Left cardiac atrium (tissue), 4 donors: ENCODE results near the gene CPLX1. TPM values are rescaled to one million over a fixed set of nuclear protein-coding genes. Genes with fewer than 3 reads are reported as not detected.
A peak's percentile ranks its signal among the peaks of the same experiment; 100 is the strongest.
"Not testable (repeated sequence)": the region's sequence is repeated elsewhere in the genome, so short reads cannot be mapped to it uniquely, and the experiment has no call there.

ENCODE experiments used
- ATAC-seq, 2 donors: fragments of 200-7000 bp; cut with Tn5 transposase; one replicate each; pipeline ENCODE4 v1.9.1; 2020; ENCODE audit warnings: mild to moderate bottlenecking in 2 of 2, moderate library complexity in 2 of 2
- DNase-seq: peaks from one replicate; pipeline ENCODE4 v3.0.0-alpha.2; 2020
- intact Hi-C, 2 donors: fragments of 100-400 bp; cut with DNase I; formaldehyde crosslinking; loops; one replicate each; pipeline versions ENCODE4 v1.14.1 to v1.15.1; 2022 to 2023
- total RNA-seq, 2 donors: library from RNA; stranded (reverse); fragmentation: NEBNext Ultra II Directional; extraction: Animal tissue kit (Norgen Biotek cat#: 25700); gene quantifications; one replicate each; pipeline ENCODE4 v1.2.1, GENCODE V29; 2021
- donor health status: DM: no; HTN: yes; CAD: no.
- donor health status: DM: no; HTN: yes; CAD: no; lungs with severe emphysema.
- donor health status: DM: yes; HTN: yes; CAD: no.
- donor health status: Dilated cardiomyopathy.

Gene CPLX1
- total RNA-seq, 2 donors from 2014 or later, result 5.6 to 9.4 TPM

- intact Hi-C loops, result no loop called here
- ATAC-seq (no peak), DNase-seq (no peak)
Measured at GRCh38 chr4:752196-752861, 73.6 kb downstream of the CPLX1 start.

DNA sequence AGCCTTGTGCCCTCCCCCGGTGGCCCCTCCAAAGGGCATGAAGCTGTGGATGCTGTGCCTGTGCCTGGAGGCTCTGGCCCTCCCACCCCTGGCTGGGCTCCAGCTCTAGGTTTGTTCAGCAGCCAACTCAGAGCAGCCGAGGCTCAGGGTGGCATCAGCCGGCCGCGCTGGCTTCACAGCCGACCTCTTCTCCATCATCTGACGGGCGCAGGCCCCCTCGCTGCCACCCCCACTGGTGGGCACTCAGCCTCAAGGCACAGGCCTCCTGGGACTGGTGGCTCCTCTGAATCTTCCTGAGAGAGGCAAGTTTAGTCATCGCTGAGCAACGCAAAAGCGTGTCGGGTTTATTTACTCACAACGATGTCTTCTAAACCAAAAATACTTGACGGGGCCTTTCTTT is 74.3 kb downstream of the CPLX1 start:
- intact Hi-C loops, result no loop called here
- no peak for DNase-seq
- ATAC-seq, result peak in 1 of 2 donors; percentile 21

DNA sequence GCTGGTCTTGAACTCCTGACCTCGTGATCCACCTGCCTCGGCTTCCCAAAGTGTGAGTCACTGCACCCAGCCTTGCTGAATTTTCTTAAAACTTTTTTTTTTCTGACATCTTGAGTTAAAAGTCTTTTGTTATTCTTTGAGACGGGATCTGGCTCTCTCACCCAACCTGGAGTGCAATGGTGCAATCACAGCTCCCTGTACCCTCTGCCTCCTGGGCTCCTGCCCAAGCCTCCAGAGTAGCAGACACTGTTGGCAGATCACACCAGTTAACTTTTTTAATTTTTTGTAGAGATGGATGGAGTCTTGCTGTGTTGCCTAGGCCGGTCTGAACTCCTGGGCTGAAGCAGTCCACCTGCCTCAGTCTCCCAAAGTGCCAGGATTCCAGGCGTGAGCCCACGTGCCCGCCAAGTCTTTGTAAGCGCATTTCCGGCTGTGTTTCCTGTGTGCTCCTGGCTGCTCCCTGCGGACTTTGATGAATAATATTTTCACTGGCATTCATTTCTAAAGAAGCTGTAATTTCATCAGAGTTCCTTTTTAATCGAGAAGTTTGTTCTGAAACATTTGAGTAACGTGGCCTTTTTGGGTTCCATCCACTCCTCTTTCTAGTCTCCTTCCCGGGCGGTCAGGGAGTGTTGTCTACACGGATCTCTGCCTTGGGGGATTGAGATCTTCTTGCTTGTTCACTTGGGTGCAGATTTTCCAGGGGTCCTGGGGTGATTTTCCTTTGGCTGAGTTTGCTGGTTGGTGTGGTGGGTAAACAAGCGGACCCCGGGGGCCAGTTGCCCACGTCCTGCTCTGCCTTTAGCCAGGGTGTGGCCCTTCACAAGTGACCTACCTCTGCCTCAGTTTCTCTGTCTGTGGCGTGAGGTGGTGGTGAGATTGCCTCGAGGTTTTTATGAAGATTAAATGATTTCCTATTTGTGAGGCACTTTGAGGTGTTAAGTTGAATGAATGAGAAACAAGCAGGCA is 75.9 kb downstream of the CPLX1 start:
- intact Hi-C loops, result no loop called here
- peak; percentile 58 for DNase-seq
- ATAC-seq, result peak; percentile 74 to 87

- no peak for DNase-seq
- ATAC-seq, result no peak
- intact Hi-C loops, result no loop called here
Measured at GRCh38 chr4:748461-748860, 77.5 kb downstream of the CPLX1 start.

DNA sequence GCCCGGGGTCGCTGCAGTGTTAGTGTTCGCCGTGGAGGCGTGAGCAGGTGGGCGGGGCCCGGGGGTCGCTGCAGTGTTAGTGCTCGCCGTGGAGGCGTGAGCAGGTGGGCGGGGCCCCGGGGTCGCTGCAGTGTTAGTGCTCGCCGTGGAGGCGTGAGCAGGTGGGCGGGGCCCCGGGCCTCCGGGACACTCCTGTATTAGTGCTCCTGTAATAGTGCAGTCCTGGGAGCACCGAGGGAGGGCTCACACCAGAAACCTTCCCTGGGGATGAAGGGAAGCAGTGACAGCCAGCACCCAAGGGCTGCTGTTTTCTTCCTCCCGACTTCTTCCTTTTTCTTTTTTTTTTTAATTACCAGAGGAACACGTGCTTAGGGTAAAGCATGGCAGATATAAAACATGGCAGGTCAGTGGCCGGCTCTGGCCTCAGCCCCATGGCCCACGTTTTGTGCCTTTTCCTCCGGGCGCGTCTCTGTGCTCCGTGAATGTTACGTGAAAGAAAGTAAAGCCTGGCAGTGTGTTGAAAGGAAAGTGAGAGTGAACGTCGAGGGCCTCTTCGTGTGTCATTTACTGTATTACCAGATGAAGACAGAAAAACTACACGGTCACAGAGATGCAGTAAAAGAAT is 78.3 kb downstream of the CPLX1 start:
- intact Hi-C loops, result no loop called here
- no peak for DNase-seq
- ATAC-seq, result no peak

- intact Hi-C loops, result no loop called here
- ATAC-seq (no peak), DNase-seq (no peak)
Measured at GRCh38 chr4:744212-744841, 81.6 kb downstream of the CPLX1 start.

DNA sequence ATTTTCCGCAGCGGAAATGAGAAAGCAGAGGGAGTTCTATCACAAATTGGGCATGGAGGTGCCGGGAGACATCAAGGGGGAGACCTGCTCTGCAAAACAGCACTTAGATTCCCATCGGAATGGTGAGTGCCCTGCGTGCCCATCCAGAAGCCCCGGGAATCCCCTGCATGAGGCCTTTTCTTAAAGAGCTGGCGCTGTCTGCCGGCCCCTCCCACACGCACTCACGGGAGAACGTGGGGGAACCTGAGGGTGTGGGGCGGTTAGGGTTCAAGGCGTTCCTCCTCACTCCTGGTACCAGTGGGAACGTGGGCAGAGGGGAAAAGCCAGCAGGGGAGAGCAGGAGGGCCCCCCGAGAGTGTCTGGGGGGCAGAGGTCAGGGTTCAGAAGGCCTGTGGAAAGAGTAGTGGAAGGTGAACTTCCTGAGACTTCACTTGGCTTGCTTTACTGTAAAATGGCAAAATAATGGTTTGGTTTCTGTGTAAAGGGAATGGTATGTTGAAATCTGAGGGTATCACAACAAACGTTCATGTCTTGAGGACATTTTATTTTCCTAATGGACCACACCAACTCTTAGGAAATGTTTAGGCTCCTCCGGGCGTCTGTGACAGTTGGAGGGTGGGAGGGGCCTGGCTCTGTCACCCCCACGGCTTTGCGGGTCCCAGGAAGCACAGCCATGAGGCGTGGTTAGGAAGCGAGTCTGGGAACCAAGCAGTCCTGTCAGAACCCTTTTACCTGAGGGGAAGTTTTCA is 82.3 kb downstream of the CPLX1 start:
- ATAC-seq (peak in 1 of 2 donors; percentile 28), DNase-seq (no peak)
- intact Hi-C loops, result no loop called here

DNA sequence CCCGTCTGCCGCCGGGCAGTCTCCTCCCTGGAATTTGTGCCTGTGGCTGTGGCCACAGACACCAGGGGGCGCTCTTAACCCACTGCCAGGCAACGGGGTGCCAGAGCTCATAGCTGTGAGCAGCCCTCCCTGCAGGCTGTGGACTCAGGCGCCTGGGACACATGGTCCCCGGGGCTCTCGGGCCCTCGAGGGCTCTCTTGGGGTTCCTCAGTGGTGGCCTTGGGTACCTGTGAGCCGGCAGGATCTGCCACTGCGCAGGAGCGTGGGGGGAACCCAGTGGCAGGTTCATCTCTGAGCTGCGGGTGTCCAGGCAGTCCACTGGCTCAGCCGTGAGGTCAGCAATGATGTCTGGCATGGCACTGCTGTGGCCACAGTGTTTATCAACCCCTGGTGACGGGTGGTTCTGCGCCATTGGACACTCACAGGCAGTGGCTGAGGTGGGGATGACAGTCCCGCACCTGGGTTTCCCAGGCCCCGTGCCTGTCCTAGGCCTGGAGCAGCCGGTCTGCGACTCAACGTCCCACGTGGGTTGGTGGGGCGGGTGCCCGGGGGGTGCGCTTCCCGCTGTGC is 83.1 kb downstream of the CPLX1 start:
- ATAC-seq (peak; percentile 88 to 89), DNase-seq (peak; percentile 72)
- intact Hi-C loops, result no loop called here

- DNase-seq, result no peak
- intact Hi-C loops, result no loop called here
- ATAC-seq, result peak in 1 of 2 donors; percentile 14
Measured at GRCh38 chr4:742096-742741, 83.7 kb downstream of the CPLX1 start.

DNA sequence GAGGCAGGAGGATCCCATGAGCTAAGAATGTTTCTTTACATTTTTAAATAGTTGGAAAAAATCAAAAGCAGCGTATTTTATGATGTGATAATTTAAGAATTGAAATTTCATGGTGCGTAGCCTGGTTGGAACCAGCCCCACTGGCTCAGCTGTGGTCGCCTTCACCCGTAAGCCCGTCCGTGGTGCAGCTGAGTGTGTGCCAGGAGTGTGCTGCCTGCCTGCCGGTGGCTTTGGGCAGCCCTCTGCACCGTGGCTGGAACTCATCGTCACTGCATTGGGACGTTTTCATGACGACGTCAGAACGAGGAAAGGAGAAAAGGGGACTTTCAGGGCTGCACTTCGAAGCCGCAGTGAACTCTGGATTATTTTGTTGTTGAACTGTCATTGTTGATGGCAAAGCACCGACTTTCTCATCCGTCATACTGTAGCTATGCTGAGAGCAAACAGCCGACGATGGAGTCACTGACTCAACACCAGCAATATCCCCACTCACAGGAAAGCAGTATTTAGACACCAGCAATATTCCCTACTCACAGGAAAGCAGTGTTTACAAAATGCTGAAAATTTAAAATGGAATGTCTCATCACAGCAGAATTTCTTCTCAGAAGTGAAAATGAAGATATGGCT is 85.2 kb downstream of the CPLX1 start:
- intact Hi-C loops, result no loop called here
- ATAC-seq (no peak), DNase-seq (no peak)

GRCh38 chr4:740011-740410 is 85.9 kb downstream of the CPLX1 start:
- ATAC-seq (no peak), DNase-seq (no peak)
- intact Hi-C loops, result no loop called here

DNA sequence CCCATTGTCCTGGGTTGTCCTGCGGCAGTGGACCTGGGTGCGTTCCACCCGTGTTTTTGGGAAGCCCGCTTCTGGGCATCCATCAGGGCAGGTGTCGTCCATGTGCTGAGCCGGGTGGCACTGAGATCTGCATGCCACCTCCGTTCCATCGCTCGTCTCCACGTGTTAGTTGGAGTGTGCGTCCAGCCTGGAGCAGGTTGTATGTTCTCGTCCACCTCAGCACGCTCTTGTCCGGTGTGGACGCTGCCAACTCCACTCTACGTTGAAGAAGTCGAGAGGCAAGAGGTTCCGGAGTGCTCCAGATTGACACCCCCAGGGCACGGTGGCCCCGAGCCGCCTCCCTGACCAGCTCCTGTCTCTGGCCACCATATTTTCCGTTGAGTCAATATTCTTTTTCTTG is 86.4 kb downstream of the CPLX1 start:
- ATAC-seq (no peak), DNase-seq (no peak)
- intact Hi-C loops, result no loop called here

- ATAC-seq (no peak), DNase-seq (no peak)
- intact Hi-C loops, result no loop called here
Measured at GRCh38 chr4:738781-739280, 87.1 kb downstream of the CPLX1 start.

GRCh38 chr4:736561-736960 is 89.4 kb downstream of the CPLX1 start:
- ATAC-seq, DNase-seq, intact Hi-C loops: not testable (repeated sequence)

DNA sequence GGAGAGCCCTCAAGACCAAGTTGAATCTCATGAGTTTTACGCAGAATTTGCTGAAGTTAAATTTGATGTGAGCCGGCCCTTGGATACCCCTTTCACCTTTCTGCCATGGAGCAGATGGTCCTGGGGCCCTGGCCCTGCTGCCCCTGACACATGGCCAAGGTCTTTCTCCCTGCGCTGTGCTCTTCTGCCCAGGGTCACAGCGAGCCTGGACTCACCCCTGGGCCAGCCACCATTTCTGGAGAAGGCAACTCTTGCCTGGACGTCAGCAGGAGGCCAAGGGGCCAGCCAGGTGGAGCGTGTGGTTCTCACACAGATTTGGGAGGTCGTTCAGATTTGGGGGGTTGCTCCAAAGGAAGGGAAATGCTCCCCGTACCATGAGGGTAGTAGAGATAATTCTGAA is 90.3 kb downstream of the CPLX1 start:
- intact Hi-C loops, result no loop called here
- ATAC-seq (no peak), DNase-seq (no peak)
